GM23338 (cell line): ENCODE results near the gene CD14. TPM values are rescaled to one million over a fixed set of nuclear protein-coding genes. Genes with fewer than 3 reads are reported as not detected.

Source experiments
- ATAC-seq: fragments of 200-7000 bp; cut with Tn5 transposase; 3 replicates; pipeline ENCODE4 v1.9.1; 2020
- DNase-seq: peaks from one replicate; pipeline ENCODE4 v3.0.0-alpha.2; 2015; ENCODE audit warnings: low spot score
- H2AFZ ChIP-seq: fragments of 200-600 bp; sonication (generic); 2 replicates; pipeline ENCODE4 v1.8.0; 2016; ENCODE audit warnings: antibody characterized with exemption, mild to moderate bottlenecking, moderate library complexity
- H3F3A ChIP-seq: fragments of 200-600 bp; sonication (generic); replicated peaks from 2 replicates; pipeline ENCODE4 v1.8.0; 2017; ENCODE audit warnings: antibody characterized with exemption, mixed run types, low read depth
- H3K27ac ChIP-seq: fragments of 200-600 bp; sonication (generic); 2 replicates; pipeline ENCODE4 v1.6.1; 2016; ENCODE audit warnings: low read depth
- H3K27me3 ChIP-seq: fragments of 200-600 bp; sonication (generic); 2 replicates; pipeline ENCODE4 v1.8.0; 2016; ENCODE audit warnings: mild to moderate bottlenecking, mixed run types, moderate library complexity; ENCODE audit not compliant: insufficient read depth
- H3K36me3 ChIP-seq: fragments of 200-600 bp; sonication (generic); 2 replicates; pipeline ENCODE4 v1.8.0; 2016; ENCODE audit warnings: mild to moderate bottlenecking; ENCODE audit not compliant: insufficient read depth
- H3K4me1 ChIP-seq: fragments of 200-600 bp; sonication (generic); 2 replicates; pipeline ENCODE4 v1.8.0; 2016; ENCODE audit warnings: mild to moderate bottlenecking, moderate library complexity; ENCODE audit not compliant: insufficient read depth
- H3K4me2 ChIP-seq: fragments of 200-600 bp; sonication (generic); 2 replicates; pipeline ENCODE4 v1.7.1; 2017; ENCODE audit warnings: mixed run types
- H3K4me3 ChIP-seq: fragments of 200-600 bp; sonication (generic); 2 replicates; pipeline ENCODE4 v1.6.1; 2016; ENCODE audit warnings: mixed run types
- H3K79me2 ChIP-seq: fragments of 200-600 bp; sonication (generic); replicated peaks from 2 replicates; pipeline ENCODE4 v1.8.0; 2017; ENCODE audit warnings: mild to moderate bottlenecking; ENCODE audit not compliant: insufficient read depth
- H3K9me2 ChIP-seq: fragments of 200-600 bp; sonication (generic); 2 replicates; pipeline ENCODE4 v1.8.0; 2017; ENCODE audit not compliant: insufficient read depth
- H4K20me1 ChIP-seq: fragments of 200-600 bp; sonication (generic); replicated peaks from 2 replicates; pipeline ENCODE4 v1.8.0; 2017; ENCODE audit warnings: mild to moderate bottlenecking; ENCODE audit not compliant: insufficient read depth
- H3K27ac Mint-ChIP-seq: 2 replicates; pipeline ENCODE4 v1.8.0; 2020; ENCODE audit warnings: inconsistent platforms, mild to moderate bottlenecking, moderate library complexity, mixed read lengths
- H3K27me3 Mint-ChIP-seq: 3 replicates; pipeline ENCODE4 v1.8.0; 2022; ENCODE audit warnings: low read depth, mild to moderate bottlenecking, moderate library complexity, mixed read lengths, inconsistent platforms; ENCODE audit not compliant: insufficient read depth, poor library complexity
- H3K36me3 Mint-ChIP-seq: 3 replicates; pipeline ENCODE4 v1.8.0; 2021; ENCODE audit warnings: low read depth, mild to moderate bottlenecking, inconsistent platforms, moderate library complexity, mixed read lengths
- H3K4me1 Mint-ChIP-seq: 3 replicates; pipeline ENCODE4 v1.8.0; 2020; ENCODE audit warnings: mild to moderate bottlenecking, inconsistent platforms, mixed read lengths
- H3K4me3 Mint-ChIP-seq: 3 replicates; pipeline ENCODE4 v1.8.0; 2021; ENCODE audit warnings: moderate library complexity, mild to moderate bottlenecking, inconsistent platforms, mixed read lengths
- H3K9me3 Mint-ChIP-seq: 3 replicates; pipeline ENCODE4 v1.8.0; 2020; ENCODE audit warnings: moderate library complexity, mild to moderate bottlenecking, inconsistent platforms, mixed read lengths
- EZH2 ChIP-seq: fragments of 200-600 bp; sonication (generic); IDR thresholded peaks from one replicate; pipeline ENCODE4 v1.8.0; 2017; ENCODE audit warnings: antibody characterized with exemption, mild to moderate bottlenecking, low read depth; ENCODE audit not compliant: unreplicated experiment
- EZH2phosphoT487 ChIP-seq: fragments of 200-600 bp; sonication (generic); IDR thresholded peaks from one replicate; pipeline ENCODE4 v1.8.1; 2018; ENCODE audit warnings: antibody characterized with exemption; ENCODE audit not compliant: unreplicated experiment
- NANOG ChIP-seq: IDR thresholded peaks from 2 replicates; pipeline ENCODE4 v1.6.1; 2016; ENCODE audit warnings: antibody characterized with exemption, borderline replicate concordance
- STAT1 ChIP-seq: IDR thresholded peaks from one replicate; pipeline ENCODE4 v1.6.1; 2016; ENCODE audit warnings: antibody characterized with exemption; ENCODE audit not compliant: unreplicated experiment
- ZNF331 ChIP-seq: fragments of 250-450 bp; sonication (Bioruptor Pico); IDR thresholded peaks from 2 replicates; pipeline ENCODE4 v1.5.0; 2020; ENCODE audit warnings: low read depth, mild to moderate bottlenecking, moderate library complexity
- polyA plus RNA-seq: library from polyadenylated mRNA; unstranded; fragments of >200 nt; fragmentation: Nextera tagmentation; extraction: Ambion mirVana; gene quantifications from 2 replicates; pipeline ENCODE4 v1.2.1, GENCODE V29; 2016
- total RNA-seq: library from RNA; depleted of rRNA; stranded (reverse); fragments of >200 nt; shearing (Covaris generic); gene quantifications from 2 replicates; pipeline ENCODE4 v1.2.3, GENCODE V29; 2014
- TF ChIP-seq, protein P1 (sequence below): fragments of 250-450 bp; sonication (Bioruptor Pico); IDR thresholded peaks from 2 replicates; pipeline ENCODE4 v1.5.0; 2020; ENCODE audit warnings: mild to moderate bottlenecking, moderate library complexity
- TF ChIP-seq, protein P2 (sequence below): IDR thresholded peaks from 2 replicates; pipeline ENCODE4 v1.6.1; 2016; ENCODE audit warnings: antibody characterized with exemption
- TF ChIP-seq, protein P3 (sequence below), 2 experiments: fragments of 200-600 bp in 1 of 2; sonication (generic) in 1 of 2; conservative IDR thresholded peaks; 2 replicates each; pipeline versions ENCODE4 v1.5.1 to v1.6.1; 2016 to 2017; ENCODE audit warnings: antibody characterized with exemption in 2 of 2, low read depth in 2 of 2, mild to moderate bottlenecking in 2 of 2, moderate library complexity in 1 of 2

CD14 gene
- total and polyA plus RNA-seq, 2 experiments from 2014 or later: not detected

DNA sequence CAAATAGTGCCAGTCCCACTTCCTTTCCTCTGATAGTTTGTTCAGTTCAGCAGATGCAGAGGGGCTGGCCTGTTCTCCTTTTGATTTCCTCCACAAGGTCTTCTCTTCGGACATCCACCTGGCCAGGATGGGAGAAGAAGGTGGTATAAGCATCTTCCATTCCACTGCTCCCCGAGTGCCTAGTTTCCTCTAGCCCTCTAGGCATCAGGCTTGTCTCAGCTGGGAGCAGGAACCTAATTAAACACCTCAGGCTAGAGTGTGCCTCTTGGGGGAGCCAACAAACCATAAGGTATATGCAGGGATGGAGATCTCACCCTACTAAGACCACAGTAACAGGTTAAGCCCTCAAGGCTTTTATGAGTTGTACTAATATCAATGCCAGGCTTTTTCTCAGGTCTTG lies 41.2 kb upstream of the CD14 start (continued):
- TF ChIP-seq, protein P1, sequence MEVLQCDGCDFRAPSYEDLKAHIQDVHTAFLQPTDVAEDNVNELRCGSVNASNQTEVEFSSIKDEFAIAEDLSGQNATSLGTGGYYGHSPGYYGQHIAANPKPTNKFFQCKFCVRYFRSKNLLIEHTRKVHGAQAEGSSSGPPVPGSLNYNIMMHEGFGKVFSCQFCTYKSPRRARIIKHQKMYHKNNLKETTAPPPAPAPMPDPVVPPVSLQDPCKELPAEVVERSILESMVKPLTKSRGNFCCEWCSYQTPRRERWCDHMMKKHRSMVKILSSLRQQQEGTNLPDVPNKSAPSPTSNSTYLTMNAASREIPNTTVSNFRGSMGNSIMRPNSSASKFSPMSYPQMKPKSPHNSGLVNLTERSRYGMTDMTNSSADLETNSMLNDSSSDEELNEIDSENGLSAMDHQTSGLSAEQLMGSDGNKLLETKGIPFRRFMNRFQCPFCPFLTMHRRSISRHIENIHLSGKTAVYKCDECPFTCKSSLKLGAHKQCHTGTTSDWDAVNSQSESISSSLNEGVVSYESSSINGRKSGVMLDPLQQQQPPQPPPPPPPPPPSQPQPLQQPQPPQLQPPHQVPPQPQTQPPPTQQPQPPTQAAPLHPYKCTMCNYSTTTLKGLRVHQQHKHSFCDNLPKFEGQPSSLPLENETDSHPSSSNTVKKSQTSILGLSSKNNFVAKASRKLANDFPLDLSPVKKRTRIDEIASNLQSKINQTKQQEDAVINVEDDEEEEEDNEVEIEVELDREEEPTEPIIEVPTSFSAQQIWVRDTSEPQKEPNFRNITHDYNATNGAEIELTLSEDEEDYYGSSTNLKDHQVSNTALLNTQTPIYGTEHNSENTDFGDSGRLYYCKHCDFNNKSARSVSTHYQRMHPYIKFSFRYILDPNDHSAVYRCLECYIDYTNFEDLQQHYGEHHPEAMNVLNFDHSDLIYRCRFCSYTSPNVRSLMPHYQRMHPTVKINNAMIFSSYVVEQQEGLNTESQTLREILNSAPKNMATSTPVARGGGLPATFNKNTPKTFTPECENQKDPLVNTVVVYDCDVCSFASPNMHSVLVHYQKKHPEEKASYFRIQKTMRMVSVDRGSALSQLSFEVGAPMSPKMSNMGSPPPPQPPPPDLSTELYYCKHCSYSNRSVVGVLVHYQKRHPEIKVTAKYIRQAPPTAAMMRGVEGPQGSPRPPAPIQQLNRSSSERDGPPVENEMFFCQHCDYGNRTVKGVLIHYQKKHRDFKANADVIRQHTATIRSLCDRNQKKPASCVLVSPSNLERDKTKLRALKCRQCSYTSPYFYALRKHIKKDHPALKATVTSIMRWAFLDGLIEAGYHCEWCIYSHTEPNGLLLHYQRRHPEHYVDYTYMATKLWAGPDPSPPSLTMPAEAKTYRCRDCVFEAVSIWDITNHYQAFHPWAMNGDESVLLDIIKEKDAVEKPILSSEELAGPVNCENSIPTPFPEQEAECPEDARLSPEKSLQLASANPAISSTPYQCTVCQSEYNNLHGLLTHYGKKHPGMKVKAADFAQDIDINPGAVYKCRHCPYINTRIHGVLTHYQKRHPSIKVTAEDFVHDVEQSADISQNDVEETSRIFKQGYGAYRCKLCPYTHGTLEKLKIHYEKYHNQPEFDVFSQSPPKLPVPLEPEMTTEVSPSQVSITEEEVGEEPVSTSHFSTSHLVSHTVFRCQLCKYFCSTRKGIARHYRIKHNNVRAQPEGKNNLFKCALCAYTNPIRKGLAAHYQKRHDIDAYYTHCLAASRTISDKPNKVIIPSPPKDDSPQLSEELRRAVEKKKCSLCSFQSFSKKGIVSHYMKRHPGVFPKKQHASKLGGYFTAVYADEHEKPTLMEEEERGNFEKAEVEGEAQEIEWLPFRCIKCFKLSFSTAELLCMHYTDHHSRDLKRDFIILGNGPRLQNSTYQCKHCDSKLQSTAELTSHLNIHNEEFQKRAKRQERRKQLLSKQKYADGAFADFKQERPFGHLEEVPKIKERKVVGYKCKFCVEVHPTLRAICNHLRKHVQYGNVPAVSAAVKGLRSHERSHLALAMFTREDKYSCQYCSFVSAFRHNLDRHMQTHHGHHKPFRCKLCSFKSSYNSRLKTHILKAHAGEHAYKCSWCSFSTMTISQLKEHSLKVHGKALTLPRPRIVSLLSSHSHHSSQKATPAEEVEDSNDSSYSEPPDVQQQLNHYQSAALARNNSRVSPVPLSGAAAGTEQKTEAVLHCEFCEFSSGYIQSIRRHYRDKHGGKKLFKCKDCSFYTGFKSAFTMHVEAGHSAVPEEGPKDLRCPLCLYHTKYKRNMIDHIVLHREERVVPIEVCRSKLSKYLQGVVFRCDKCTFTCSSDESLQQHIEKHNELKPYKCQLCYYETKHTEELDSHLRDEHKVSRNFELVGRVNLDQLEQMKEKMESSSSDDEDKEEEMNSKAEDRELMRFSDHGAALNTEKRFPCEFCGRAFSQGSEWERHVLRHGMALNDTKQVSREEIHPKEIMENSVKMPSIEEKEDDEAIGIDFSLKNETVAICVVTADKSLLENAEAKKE (CRISPR knock-in tag): no peak
- TF ChIP-seq STAT1 (no peak), ZNF331 (CRISPR knock-in tag) (no peak)

DNA sequence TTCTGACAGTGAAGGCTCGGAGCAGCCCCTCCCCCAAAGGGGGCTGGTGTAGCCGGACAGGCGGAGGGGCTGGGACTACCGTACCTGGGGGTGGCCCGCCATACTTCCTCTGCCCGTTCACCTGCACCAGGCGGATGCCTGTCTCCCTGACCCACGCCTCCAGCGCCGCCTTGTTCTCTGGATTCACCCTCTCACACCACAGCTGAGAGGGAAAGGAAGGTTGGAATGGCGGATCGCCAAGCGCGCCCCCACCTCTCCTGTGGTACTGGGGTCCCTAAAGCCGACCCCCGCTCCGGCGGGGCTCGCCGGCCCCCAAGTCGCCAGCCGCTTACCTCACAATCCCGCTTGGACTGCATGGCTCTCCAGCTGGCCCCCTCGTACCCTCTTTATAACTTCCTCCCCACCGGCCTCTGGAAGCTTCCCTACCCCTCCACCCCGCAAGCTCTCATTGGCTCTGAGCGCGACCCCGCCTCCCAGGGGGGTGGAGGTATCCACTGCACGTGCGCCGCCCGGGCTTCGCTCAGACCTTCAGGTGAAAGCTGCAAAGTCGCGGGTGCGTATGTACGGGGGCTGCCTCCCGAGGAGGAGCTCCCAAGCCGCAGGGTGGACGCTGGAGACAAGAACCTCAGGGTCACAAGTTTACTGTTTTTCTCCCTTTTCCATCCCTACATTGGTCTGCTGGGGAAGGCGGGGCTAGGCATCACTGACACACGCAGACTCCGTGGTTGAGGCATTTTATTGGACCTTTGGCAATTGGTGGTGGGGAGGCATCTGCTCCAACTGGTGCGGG lies 40.4 kb upstream of the CD14 start, which contains the start of gene DND1:
Gene DND1, minus strand, starts transcription at position 390 of the 790 bp plus-strand sequence. Its CDS starts 34 bp downstream, at position 356.
- peaks cover 14% of the 10 kb centered on the region; the same call in 1 of the 2 replicates for H3K36me3 ChIP-seq
- ATAC-seq (peak; percentile 71), DNase-seq (peak; percentile 76)
- H3K4me1 ChIP-seq: peaks cover 6% of the 10 kb centered on the region
- H3K4me2 ChIP-seq: peak within 1 kb of the TSS; percentile 71
- H3K9me2 ChIP-seq: no peaks in the 10 kb centered on the region
- Mint-ChIP-seq H3K4me3 (peak within 1 kb of the TSS; percentile 47), H3K27me3 (peaks cover 9% of the 10 kb centered on the region), H3K9me3 (no peaks in the 10 kb centered on the region), H3K36me3 (peaks cover 77% of the 10 kb centered on the region), H3K4me1 (peaks cover 9% of the 10 kb centered on the region), H3K27ac (no peak within 1 kb of the TSS)
- H3F3A ChIP-seq: peaks cover 14% of the 10 kb centered on the region; the same call in 1 of the 2 replicates
- H3K27me3 ChIP-seq: no peaks in the 10 kb centered on the region
- H4K20me1 ChIP-seq: no peaks in the 10 kb centered on the region
- H3K4me3 ChIP-seq: peak within 1 kb of the TSS; percentile 57
- H3K27ac ChIP-seq: peak within 1 kb of the TSS; percentile 55; the same call in 1 of the 2 replicates
- TF ChIP-seq, protein P2, sequence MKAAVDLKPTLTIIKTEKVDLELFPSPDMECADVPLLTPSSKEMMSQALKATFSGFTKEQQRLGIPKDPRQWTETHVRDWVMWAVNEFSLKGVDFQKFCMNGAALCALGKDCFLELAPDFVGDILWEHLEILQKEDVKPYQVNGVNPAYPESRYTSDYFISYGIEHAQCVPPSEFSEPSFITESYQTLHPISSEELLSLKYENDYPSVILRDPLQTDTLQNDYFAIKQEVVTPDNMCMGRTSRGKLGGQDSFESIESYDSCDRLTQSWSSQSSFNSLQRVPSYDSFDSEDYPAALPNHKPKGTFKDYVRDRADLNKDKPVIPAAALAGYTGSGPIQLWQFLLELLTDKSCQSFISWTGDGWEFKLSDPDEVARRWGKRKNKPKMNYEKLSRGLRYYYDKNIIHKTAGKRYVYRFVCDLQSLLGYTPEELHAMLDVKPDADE: no peak
- TF ChIP-seq EZH2: no peak
- no peak for TF ChIP-seq NANOG
- TF ChIP-seq, protein P3, sequence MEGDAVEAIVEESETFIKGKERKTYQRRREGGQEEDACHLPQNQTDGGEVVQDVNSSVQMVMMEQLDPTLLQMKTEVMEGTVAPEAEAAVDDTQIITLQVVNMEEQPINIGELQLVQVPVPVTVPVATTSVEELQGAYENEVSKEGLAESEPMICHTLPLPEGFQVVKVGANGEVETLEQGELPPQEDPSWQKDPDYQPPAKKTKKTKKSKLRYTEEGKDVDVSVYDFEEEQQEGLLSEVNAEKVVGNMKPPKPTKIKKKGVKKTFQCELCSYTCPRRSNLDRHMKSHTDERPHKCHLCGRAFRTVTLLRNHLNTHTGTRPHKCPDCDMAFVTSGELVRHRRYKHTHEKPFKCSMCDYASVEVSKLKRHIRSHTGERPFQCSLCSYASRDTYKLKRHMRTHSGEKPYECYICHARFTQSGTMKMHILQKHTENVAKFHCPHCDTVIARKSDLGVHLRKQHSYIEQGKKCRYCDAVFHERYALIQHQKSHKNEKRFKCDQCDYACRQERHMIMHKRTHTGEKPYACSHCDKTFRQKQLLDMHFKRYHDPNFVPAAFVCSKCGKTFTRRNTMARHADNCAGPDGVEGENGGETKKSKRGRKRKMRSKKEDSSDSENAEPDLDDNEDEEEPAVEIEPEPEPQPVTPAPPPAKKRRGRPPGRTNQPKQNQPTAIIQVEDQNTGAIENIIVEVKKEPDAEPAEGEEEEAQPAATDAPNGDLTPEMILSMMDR (conservative IDR thresholded peaks at IDR 0.05; ENCODE audit: low read depth in 2 of 2): no peak
- TF ChIP-seq EZH2phosphoT487: no peak
- H2AFZ ChIP-seq: peak within 1 kb of the TSS; percentile 52; the same call in 1 of the 2 replicates
- H3K79me2 ChIP-seq: no peaks in the 10 kb centered on the region
